PC-9 (cell line): ENCODE data around the gene GTF2H2C. TPM values are rescaled to one million over a fixed set of nuclear protein-coding genes. Genes with fewer than 3 reads are reported as not detected.

ENCODE experiments used
- BruUV-seq: library from RNA; stranded (reverse); fragments of 400-500 nt; replicated peaks from 2 replicates; lab custom pipeline; 2021; lab: Mats Ljungman, UMichigan
- CTCF ChIA-PET: fragments of 300-600 bp; sonication (Branson Sonifier 250); formaldehyde crosslinking; loops from one replicate; lab custom pipeline; 2022; ENCODE audit warnings: antibody characterized with exemption; lab: Charles Lee
- POLR2A ChIA-PET: fragments of 300-600 bp; sonication (Branson Sonifier 250); formaldehyde crosslinking; loops from one replicate; lab custom pipeline; 2022; ENCODE audit warnings: antibody characterized with exemption; ENCODE audit not compliant: unreplicated experiment; lab: Charles Lee
- DNase-seq, 2 experiments: peaks; one replicate each; pipeline versions ENCODE4 v3.0.0 to v3.0.0-alpha.2; 2015 to 2022; ENCODE audit warnings: mixed read lengths in 1 of 2
- H2AFZ ChIP-seq: fragments of 200-600 bp; sonication (generic); 2 replicates; pipeline ENCODE4 v1.8.1; 2017; ENCODE audit warnings: antibody characterized with exemption
- H3F3A ChIP-seq: fragments of 200-600 bp; sonication (generic); 2 replicates; pipeline ENCODE4 v1.8.1; 2017; ENCODE audit warnings: antibody characterized with exemption, mild to moderate bottlenecking, low read depth; ENCODE audit not compliant: insufficient read depth
- H3K27ac ChIP-seq: fragments of 200-600 bp; sonication (generic); 2 replicates; pipeline ENCODE4 v1.6.1; 2016; ENCODE audit warnings: mixed run types
- H3K27me3 ChIP-seq: fragments of 200-600 bp; sonication (generic); 2 replicates; pipeline ENCODE4 v1.6.1; 2016; ENCODE audit warnings: low read depth, mixed run types; ENCODE audit not compliant: insufficient read depth
- H3K36me3 ChIP-seq: fragments of 200-600 bp; sonication (generic); 2 replicates; pipeline ENCODE4 v1.6.1; 2016; ENCODE audit warnings: low read depth, mixed run types
- H3K4me1 ChIP-seq: fragments of 200-600 bp; sonication (generic); replicated peaks from 2 replicates; pipeline ENCODE4 v1.6.1; 2016; ENCODE audit warnings: mixed run types; ENCODE audit not compliant: insufficient read depth
- H3K4me2 ChIP-seq: fragments of 200-600 bp; sonication (generic); 2 replicates; pipeline ENCODE4 v1.6.1; 2017; ENCODE audit warnings: mixed run types
- H3K4me3 ChIP-seq: fragments of 200-600 bp; sonication (generic); 2 replicates; pipeline ENCODE4 v1.6.1; 2016; ENCODE audit warnings: mixed run types
- H3K79me2 ChIP-seq: fragments of 200-600 bp; sonication (generic); 2 replicates; pipeline ENCODE4 v1.6.1; 2017; ENCODE audit warnings: low read depth, mixed run types
- H3K9me2 ChIP-seq: fragments of 200-600 bp; sonication (generic); 2 replicates; pipeline ENCODE4 v1.8.1; 2017; ENCODE audit warnings: mild to moderate bottlenecking; ENCODE audit not compliant: insufficient read depth
- H3K9me3 ChIP-seq: fragments of 200-600 bp; sonication (generic); 2 replicates; pipeline ENCODE4 v1.8.1; 2016; ENCODE audit warnings: low read depth; ENCODE audit not compliant: insufficient read depth
- H4K20me1 ChIP-seq: fragments of 200-600 bp; sonication (generic); 2 replicates; pipeline ENCODE4 v1.8.1; 2017; ENCODE audit not compliant: insufficient read depth
- EZH2 ChIP-seq: fragments of 200-600 bp; sonication (generic); IDR thresholded peaks from 2 replicates; pipeline ENCODE4 v1.8.0; 2017; ENCODE audit warnings: antibody characterized with exemption, low read depth
- intact Hi-C: fragments of 100-400 bp; cut with micrococcal nuclease; formaldehyde crosslinking; loops from one replicate; pipeline ENCODE4 v1.10.0; 2022; ENCODE audit not compliant: unreplicated experiment
- total RNA-seq: library from RNA; stranded (reverse); gene quantifications from 2 replicates; pipeline ENCODE4 v1.2.3, GENCODE V29; 2021
- TF ChIP-seq, protein P1 (sequence below): fragments of 200-600 bp; sonication (generic); conservative IDR thresholded peaks from 2 replicates; pipeline ENCODE4 v1.6.1; 2017; ENCODE audit warnings: mixed run types, antibody characterized with exemption, mild to moderate bottlenecking, moderate library complexity

Gene GTF2H2C
- total RNA-seq, 1 experiment from 2014 or later: 24.7 TPM

DNA sequence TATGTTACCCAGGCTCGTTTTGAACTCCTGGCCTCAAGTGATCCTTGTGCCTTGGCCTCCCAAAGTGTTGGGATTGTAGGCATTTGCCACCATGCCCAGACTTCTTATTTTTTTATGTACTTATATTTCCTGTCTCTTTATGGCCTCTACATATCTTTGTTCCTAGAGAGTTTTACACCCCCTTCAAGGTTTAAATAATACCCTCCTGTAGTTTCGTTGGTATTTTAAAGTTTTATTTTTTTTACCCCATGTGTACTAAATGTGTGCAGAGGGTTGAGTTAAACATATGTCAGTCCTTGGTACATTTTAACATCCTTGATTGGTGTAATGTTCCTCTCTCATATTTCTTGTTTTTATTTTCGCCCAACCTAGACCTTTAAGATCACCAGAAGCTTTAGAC, 38.0 kb upstream of the GTF2H2C start:
- H3K79me2 ChIP-seq: peaks cover 82% of the 10 kb centered on the region
- H3K36me3 ChIP-seq: peaks cover 9% of the 10 kb centered on the region; the same call in 1 of the 2 replicates
- H3K27ac ChIP-seq: peak overlapping the region; percentile 99
- H3K4me2 ChIP-seq: peak overlapping the region; percentile 77
- ChIA-PET POLR2A (no interaction called here), CTCF (no interaction called here)
- no TSS peak for BruUV-seq
- H3K9me2 ChIP-seq: no peaks in the 10 kb centered on the region
- intact Hi-C loops: no loop called here
- no peaks in the 10 kb centered on the region for H4K20me1 ChIP-seq
- H3K4me3 ChIP-seq: no peak overlapping the region
- no peak overlapping the region for H2AFZ ChIP-seq
- no peak for TF ChIP-seq EZH2
- TF ChIP-seq, protein P1, sequence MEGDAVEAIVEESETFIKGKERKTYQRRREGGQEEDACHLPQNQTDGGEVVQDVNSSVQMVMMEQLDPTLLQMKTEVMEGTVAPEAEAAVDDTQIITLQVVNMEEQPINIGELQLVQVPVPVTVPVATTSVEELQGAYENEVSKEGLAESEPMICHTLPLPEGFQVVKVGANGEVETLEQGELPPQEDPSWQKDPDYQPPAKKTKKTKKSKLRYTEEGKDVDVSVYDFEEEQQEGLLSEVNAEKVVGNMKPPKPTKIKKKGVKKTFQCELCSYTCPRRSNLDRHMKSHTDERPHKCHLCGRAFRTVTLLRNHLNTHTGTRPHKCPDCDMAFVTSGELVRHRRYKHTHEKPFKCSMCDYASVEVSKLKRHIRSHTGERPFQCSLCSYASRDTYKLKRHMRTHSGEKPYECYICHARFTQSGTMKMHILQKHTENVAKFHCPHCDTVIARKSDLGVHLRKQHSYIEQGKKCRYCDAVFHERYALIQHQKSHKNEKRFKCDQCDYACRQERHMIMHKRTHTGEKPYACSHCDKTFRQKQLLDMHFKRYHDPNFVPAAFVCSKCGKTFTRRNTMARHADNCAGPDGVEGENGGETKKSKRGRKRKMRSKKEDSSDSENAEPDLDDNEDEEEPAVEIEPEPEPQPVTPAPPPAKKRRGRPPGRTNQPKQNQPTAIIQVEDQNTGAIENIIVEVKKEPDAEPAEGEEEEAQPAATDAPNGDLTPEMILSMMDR: no peak
- peaks cover 84% of the 10 kb centered on the region for H3K4me1 ChIP-seq
- no peak for DNase-seq
- no peaks in the 10 kb centered on the region for H3K9me3 ChIP-seq
- H3F3A ChIP-seq: peaks cover 69% of the 10 kb centered on the region
- no peaks in the 10 kb centered on the region for H3K27me3 ChIP-seq

DNA sequence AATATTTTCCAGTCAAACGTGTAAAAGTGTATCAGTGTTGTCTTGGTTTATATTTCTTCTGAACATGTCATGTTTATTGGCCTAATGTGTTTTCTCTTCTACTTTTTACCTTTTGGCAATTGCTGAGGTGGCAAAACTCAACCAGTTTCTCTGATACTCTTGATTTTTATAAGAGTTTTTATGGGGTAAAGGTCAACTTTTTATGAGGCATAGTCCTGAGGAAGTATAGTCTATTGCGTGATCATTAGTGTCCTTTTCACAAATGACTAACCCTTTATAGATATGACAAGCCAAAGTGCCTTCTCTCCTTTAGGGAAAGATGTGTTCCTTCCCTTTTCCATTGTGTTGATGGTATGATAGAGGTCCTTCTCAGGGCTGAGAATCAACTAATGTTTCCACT, 34.5 kb upstream of the GTF2H2C start:
- no peaks in the 10 kb centered on the region for H3K27me3 ChIP-seq
- POLR2A ChIA-PET: no interaction called here
- H3F3A ChIP-seq: peaks cover 48% of the 10 kb centered on the region
- peaks cover 86% of the 10 kb centered on the region for H3K79me2 ChIP-seq
- peak overlapping the region; percentile 78 for H3K27ac ChIP-seq
- CTCF ChIA-PET: no interaction called here
- no peak overlapping the region for H3K4me3 ChIP-seq
- intact Hi-C loops: no loop called here
- peaks cover 24% of the 10 kb centered on the region; the same call in 1 of the 2 replicates for H3K36me3 ChIP-seq
- no peaks in the 10 kb centered on the region; the same call in 1 of the 2 replicates for H3K9me2 ChIP-seq
- no TSS peak for BruUV-seq
- no peaks in the 10 kb centered on the region for H3K9me3 ChIP-seq
- TF ChIP-seq, protein P1: no peak
- no peak for TF ChIP-seq EZH2
- H3K4me1 ChIP-seq: peaks cover 83% of the 10 kb centered on the region
- DNase-seq: peak in 1 of 2 experiments; percentile 77
- H3K4me2 ChIP-seq: peak overlapping the region; percentile 10
- no peak overlapping the region for H2AFZ ChIP-seq
- H4K20me1 ChIP-seq: no peaks in the 10 kb centered on the region

DNA sequence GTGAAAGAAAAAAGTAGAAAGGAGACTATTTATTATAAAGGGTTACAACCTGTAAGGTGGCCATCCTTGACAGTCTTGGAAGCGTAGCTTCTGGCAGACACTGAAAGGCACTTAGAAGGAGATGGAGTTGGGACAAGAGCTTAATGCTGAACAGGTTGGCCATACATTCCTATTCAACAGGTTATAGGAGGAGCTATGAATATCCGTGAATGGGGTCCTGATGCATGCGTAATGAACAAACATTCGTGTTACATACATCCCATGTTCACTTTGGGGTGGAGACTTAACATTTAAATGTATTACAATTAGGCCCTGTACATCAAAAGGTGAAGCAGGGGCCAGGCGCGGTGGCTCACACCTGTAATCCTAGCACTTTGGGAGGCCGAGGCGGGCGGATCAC, 33.3 kb upstream of the GTF2H2C start:
- peaks cover 73% of the 10 kb centered on the region for H3K4me1 ChIP-seq
- no peaks in the 10 kb centered on the region; the same call in 1 of the 2 replicates for H3K9me2 ChIP-seq
- DNase-seq: no peak
- H3K4me3 ChIP-seq: no peak overlapping the region
- H2AFZ ChIP-seq: no peak overlapping the region
- H4K20me1 ChIP-seq: no peaks in the 10 kb centered on the region; the same call in 1 of the 2 replicates
- ChIA-PET CTCF (no interaction called here), POLR2A (interaction anchor here (1.2 kb wide), 1 partner anchor 9 kb away, joined by 15 read pairs; no protein-coding TSS in a partner anchor)
- BruUV-seq: no TSS peak
- H3K36me3 ChIP-seq: peaks cover 24% of the 10 kb centered on the region; the same call in 1 of the 2 replicates
- H3F3A ChIP-seq: peaks cover 37% of the 10 kb centered on the region
- H3K79me2 ChIP-seq: peaks cover 93% of the 10 kb centered on the region
- peak overlapping the region; percentile 78 for H3K27ac ChIP-seq
- intact Hi-C loops: no loop called here
- H3K4me2 ChIP-seq: no peak overlapping the region; the same call in 1 of the 2 replicates
- no peaks in the 10 kb centered on the region for H3K9me3 ChIP-seq
- no peak for TF ChIP-seq EZH2
- TF ChIP-seq, protein P1: no peak
- no peaks in the 10 kb centered on the region for H3K27me3 ChIP-seq
